ENCODE measurements around the gene PBX1. TPM values are rescaled to one million over a fixed set of nuclear protein-coding genes. Genes with fewer than 3 reads are reported as not detected.

The PBX1 gene
- total RNA-seq, 2 donors from 2014 or later, result 50.2 to 60.4 TPM

DNA sequence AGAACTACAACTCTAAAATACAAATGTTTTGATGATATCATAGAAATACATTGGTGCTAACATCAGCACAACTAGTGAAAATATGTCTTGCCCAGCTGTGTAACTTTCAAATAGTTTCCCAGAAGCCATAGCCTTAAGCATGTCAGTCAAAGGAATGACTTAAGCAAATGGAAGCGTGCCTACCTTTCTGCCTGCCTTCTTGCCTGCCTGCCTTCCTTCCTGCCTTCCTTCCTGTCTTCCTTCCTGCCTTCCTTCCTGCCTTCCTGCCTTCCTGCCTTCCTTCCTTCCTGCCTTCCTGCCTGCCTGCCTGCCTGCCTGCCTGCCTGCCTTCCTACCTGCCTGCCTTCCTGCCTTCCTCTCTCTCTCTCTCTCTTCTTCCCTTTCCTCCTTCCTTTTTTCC lies 104.0 kb downstream of the PBX1 start:
- no peaks in the 10 kb centered on the region for H3K36me3 ChIP-seq
- H3K4me3 ChIP-seq, result no peak overlapping the region
- no peak for DNase-seq (ENCODE audit: low spot score)
- no peaks in the 10 kb centered on the region for H3K9me3 ChIP-seq
- no peak for TF ChIP-seq POLR2A (IDR thresholded peaks at IDR 0.05)
- TF ChIP-seq POLR2AphosphoS5 (IDR thresholded peaks at IDR 0.05), result no peak
- TF ChIP-seq, protein P1, sequence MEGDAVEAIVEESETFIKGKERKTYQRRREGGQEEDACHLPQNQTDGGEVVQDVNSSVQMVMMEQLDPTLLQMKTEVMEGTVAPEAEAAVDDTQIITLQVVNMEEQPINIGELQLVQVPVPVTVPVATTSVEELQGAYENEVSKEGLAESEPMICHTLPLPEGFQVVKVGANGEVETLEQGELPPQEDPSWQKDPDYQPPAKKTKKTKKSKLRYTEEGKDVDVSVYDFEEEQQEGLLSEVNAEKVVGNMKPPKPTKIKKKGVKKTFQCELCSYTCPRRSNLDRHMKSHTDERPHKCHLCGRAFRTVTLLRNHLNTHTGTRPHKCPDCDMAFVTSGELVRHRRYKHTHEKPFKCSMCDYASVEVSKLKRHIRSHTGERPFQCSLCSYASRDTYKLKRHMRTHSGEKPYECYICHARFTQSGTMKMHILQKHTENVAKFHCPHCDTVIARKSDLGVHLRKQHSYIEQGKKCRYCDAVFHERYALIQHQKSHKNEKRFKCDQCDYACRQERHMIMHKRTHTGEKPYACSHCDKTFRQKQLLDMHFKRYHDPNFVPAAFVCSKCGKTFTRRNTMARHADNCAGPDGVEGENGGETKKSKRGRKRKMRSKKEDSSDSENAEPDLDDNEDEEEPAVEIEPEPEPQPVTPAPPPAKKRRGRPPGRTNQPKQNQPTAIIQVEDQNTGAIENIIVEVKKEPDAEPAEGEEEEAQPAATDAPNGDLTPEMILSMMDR (IDR thresholded peaks at IDR 0.05), result no peak
- peaks cover 10% of the 10 kb centered on the region for H3K4me1 ChIP-seq (replicated peaks)
- no peak overlapping the region for H3K27ac ChIP-seq
- intact Hi-C loops (cut with DNase I), result no loop called here
- WGBS, result 95% methylated on average over 1 of the region's 1 CpG
- H3K27me3 ChIP-seq (replicated peaks; ENCODE audit: insufficient read depth), result no peaks in the 10 kb centered on the region

- H3K4me3 ChIP-seq, result no peak overlapping the region
- peaks cover 5% of the 10 kb centered on the region for H3K4me1 ChIP-seq (replicated peaks)
- H3K9me3 ChIP-seq, result no peaks in the 10 kb centered on the region
- H3K27me3 ChIP-seq (replicated peaks; ENCODE audit: insufficient read depth), result no peaks in the 10 kb centered on the region
- no peak for DNase-seq (ENCODE audit: low spot score)
- 93% methylated on average over 4 of the region's 4 CpGs for WGBS
- TF ChIP-seq POLR2A (IDR thresholded peaks at IDR 0.05), result no peak
- TF ChIP-seq, protein P1 (IDR thresholded peaks at IDR 0.05), result no peak
- TF ChIP-seq POLR2AphosphoS5 (IDR thresholded peaks at IDR 0.05), result no peak
- H3K36me3 ChIP-seq, result no peaks in the 10 kb centered on the region
- intact Hi-C loops (cut with DNase I), result no loop called here
- H3K27ac ChIP-seq, result no peak overlapping the region
Observed at GRCh38 chr1:164664127-164664526, 105.1 kb downstream of the PBX1 start.

DNA sequence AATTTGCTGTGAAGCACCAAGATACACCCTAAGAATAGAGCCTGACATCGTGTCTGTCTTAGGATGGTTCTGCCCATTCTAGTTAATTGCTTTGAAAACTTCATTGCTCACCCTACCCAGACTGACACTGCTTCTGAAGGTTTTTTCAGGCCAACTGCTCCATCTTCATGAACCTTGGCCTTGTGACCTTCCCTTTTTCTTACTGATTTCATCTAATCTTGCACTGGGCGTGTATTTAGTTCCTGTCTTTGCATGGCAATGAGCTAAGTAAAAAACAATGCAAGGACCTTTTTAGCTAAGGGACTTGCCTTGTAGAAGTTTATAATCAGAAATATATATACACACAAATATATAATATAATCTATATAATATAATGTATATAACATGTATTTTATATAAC lies 108.0 kb downstream of the PBX1 start:
- no peak for DNase-seq (ENCODE audit: low spot score)
- TF ChIP-seq, protein P1 (IDR thresholded peaks at IDR 0.05), result no peak
- TF ChIP-seq POLR2AphosphoS5 (IDR thresholded peaks at IDR 0.05), result no peak
- Histone ChIP-seq H3K4me1 (replicated peaks) (no peaks in the 10 kb centered on the region), H3K9me3 (no peaks in the 10 kb centered on the region), H3K27me3 (replicated peaks; ENCODE audit: insufficient read depth) (no peaks in the 10 kb centered on the region), H3K36me3 (no peaks in the 10 kb centered on the region), H3K4me3 (no peak overlapping the region), H3K27ac (no peak overlapping the region)
- intact Hi-C loops (cut with DNase I), result no loop called here
- 78% methylated on average over 2 of the region's 2 CpGs for WGBS

GRCh38 chr1:164667600-164667999 lies 108.6 kb downstream of the PBX1 start:
- TF ChIP-seq, protein P1 (IDR thresholded peaks at IDR 0.05), result no peak
- TF ChIP-seq POLR2AphosphoS5 (IDR thresholded peaks at IDR 0.05), result no peak
- TF ChIP-seq POLR2A (IDR thresholded peaks at IDR 0.05), result no peak
- Histone ChIP-seq H3K4me3 (no peak overlapping the region), H3K27me3 (replicated peaks; ENCODE audit: insufficient read depth) (no peaks in the 10 kb centered on the region), H3K36me3 (no peaks in the 10 kb centered on the region), H3K27ac (no peak overlapping the region), H3K4me1 (replicated peaks) (no peaks in the 10 kb centered on the region), H3K9me3 (no peaks in the 10 kb centered on the region)
- WGBS, result 76% methylated on average over 5 of the region's 5 CpGs
- DNase-seq (ENCODE audit: low spot score), result no peak
- intact Hi-C loops (cut with DNase I), result no loop called here

DNA sequence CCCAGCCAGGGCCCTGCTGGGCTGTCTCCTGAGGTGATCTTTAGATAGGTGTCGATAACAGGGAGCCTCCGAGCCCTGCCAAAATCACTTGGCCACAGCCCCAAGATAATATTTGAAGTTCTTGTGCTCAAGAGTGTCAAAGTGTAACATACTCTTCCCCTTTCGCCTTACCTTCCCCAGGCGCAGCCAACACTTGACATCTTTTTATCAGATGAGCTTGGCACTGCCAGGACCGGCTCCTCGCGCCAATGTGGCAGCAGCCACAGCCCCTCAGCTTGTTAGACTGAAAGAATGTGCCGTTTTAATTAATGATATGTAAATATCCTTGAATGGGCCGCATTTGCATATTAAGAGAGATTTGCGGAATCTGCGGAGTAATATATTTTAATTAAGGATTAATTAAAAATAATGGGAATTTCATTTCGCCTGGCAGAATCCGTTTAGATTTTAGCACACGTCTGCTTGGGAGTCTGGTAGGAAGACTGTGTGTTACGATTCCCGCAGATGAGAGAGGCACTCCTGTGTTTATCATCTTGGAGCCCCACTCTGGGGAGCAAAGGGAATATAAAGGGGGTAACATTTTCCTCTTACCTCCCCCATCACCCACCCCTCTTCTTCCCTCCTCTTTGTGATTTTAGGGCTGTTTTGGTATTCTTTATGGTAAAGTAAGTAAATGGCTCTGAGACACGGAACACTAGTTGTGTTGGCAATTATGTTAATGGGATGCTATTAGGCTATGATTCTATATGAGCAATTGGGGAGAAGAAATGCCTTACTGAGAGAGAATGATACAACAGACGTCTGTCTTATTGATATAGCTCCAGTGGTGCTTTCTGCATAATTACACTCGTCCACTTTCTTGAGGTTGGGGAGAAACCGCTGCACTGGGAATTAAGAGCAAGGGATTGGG lies 109.8 kb downstream of the PBX1 start:
- Histone ChIP-seq H3K4me3 (no peak overlapping the region), H3K9me3 (no peaks in the 10 kb centered on the region), H3K36me3 (no peaks in the 10 kb centered on the region), H3K4me1 (replicated peaks) (no peaks in the 10 kb centered on the region), H3K27me3 (replicated peaks; ENCODE audit: insufficient read depth) (no peaks in the 10 kb centered on the region), H3K27ac (no peak overlapping the region)
- intact Hi-C loops (cut with DNase I), result no loop called here
- DNase-seq (ENCODE audit: low spot score), result peak; percentile 35
- no peak for TF ChIP-seq POLR2A (IDR thresholded peaks at IDR 0.05)
- peak; percentile 8 for TF ChIP-seq POLR2AphosphoS5 (IDR thresholded peaks at IDR 0.05)
- 65% methylated on average over 20 of the region's 20 CpGs for WGBS
